Skin of body (tissue), 2 donors: ENCODE results near the gene KRT15. TPM values are rescaled to one million over a fixed set of nuclear protein-coding genes. Genes with fewer than 3 reads are reported as not detected.
A peak's percentile ranks its signal among the peaks of the same experiment; 100 is the strongest.

Source experiments
- DNase-seq: peaks from one replicate; lab custom pipeline; 2025; lab: John Stamatoyannopoulos, UW
- total RNA-seq: library from RNA; depleted of rRNA; stranded (reverse); fragments of >200 nt; gene quantifications from one replicate; pipeline ENCODE4 v1.2.3, GENCODE V29; 2014

KRT15 gene
- 348 TPM for total RNA-seq

DNA sequence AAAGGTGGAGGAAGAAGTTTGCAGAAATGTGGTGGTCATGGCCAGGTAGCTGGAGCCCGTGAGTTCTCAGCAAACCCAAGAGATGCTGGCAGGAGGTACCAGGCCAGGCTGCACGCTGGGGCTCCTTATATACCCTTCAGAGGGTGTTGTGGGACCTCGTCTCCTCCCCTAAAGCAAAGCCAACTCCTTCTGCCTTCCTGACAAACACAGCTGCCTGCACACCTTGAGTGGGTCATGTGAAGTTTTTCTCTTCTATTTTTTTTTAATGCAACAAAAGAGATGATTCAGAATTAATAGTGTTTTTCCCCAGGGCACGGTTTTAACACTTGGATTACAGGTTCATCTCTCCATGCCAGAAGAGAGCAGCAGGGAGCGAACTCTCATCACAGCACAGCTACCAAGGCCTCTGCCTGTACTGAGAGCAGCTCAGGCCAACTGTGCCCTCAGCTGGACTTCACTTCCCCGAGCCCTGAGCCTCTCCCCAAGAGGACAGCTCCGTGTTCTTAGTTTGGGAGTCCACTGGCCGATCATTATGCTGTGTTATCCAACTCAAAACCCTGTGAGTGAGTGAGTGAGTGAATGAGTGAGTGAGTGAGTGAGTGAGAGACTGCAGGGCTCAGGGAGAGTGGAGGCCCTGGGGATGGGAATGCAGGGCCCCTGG, at the start of gene KRT15:
Gene KRT15 (minus strand): TSS at position 102 of the 661 bp plus-strand sequence. CDS start 63 bp downstream, at position 39.
- no peak for DNase-seq

DNA sequence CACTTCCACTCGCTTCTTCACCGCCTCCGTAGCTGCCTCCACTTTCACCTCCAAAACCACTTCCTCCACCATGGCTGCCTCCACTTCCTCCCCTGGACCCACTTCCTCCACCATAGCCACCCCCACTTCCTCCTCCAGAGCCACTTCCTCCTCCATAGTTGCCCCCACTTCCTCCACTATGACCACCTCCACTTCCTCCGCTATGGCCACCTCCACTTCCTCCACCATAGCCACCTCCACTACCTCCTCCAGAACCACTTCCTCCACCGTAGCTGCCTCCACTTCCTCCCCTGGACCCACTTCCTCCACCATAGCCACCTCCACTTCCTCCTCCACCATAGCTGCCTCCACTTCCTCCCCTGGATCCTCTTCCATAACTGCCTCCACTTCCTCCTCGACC, 48.6 kb upstream of the KRT15 start:
- DNase-seq = no peak

DNA sequence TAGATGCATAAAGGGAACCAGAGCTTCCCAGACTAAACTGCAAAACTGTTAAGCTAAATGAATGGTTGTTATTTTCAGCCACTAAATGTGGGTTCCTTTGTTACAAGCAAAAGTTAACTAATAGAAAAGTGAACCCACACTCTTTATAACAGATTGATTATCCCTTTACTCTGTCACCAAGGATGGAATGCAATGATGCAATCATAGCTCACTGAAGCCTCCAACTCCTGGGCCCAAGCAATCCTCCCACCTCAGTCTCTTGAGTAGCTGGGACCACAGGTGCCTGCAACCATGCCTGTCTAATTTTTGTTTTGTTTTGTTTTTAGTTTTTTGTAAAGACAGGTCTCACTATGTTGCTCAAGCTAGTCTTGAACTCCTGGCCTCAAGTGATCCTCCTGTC, 46.6 kb upstream of the KRT15 start:
- DNase-seq = no peak

DNA sequence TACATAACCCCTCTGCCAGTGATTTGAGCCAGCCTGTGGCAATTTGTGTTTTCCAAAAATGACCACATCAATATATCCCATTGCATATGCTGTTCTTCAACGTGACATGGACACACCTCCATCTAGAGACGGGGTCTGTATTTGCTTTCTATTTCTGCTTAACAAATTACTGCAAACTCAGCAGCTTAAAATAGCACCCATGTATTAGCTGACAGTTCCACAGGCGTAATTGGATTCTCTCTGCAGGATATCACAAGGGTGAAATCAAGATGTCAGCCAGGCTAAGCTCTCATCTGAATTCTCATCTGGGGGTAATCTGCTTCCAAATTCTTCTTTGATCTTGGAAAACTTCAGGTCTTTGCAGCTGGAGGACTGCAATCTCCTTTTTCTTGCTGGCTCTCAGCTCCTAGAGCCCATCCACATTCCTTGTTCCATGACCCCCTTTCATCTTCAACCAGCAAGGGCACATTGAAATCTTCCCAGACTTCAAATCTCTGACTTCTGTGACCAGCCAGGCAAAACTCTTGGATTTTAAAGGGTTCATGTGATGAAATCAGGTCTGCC, 45.0 kb upstream of the KRT15 start:
- DNase-seq = no peak

DNA sequence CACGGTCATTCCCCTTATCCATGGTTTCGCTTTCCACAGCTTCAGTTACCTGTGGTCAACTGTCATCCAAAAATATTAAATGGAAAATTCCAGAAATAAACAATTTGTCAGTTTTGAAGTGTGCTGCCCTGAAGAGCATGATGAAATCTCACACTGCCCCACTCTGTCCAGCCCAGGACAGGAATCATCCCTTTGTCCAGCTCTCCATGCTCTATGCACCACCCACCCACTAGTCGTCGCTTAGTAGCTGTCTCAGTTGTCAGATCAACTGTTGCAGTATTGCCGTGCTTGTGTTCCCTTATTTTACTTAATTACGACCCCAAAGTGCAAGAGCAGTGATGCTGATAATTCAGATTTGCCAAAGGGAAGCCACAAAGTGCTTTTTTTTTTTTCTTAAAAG, 42.9 kb upstream of the KRT15 start:
- no peak for DNase-seq

DNA sequence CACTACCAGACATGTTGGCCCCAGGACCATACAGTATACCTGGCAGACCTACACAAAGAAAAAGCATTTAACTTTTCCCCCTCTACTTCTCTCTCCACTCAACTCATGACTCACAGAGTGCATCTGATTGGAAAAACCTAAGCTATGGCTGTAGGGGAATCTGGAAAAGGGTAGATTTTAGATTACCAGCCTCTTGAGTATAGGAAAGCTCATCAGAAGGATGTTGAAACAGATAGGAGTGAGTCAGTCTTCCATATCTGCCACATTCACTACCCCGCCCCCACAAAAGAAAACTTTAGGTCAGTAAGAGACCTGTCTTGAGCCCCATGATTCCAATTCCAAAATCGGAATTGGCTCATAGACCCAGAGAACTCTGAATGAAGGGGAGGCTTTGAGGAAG, 40.9 kb upstream of the KRT15 start:
- DNase-seq = no peak

DNA sequence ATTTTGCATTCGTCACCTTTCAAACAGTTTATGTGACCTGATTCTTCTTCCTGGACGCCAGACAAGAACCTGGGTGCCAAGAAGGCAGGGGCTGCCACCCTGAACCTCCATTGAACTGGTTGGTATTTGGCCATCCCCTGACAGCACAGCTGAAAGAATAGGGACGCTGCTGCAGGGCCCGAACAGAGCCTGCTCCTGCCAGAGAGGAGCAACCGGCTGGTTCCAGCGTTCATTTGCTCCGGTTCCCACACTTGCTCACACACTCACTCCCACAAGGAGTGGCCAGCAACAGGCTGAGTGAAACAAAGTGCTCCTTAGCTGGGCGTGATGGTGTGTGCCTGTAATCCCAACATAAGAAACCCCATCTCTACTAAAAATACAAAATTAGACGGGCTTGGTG, 38.2 kb upstream of the KRT15 start:
- no peak for DNase-seq

DNA sequence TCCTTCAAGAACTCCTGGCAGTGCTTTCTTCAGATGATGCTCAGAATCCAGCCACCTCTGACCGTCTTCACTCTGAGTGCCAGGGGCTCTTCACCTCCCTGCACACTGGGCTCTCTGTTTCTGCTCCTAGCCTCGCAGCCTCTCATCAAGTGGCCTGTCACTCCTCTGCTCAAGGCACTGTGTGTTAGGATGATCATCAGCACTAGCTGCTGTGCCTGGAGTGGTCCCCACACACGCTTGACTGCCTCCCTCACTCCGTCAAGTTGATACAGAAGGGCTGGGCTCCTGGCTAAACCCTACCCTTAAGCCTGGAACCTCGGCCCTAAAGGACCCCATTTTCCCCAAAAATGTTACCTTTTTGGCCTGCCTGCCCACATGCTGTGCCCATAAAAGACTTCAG, 37.6 kb upstream of the KRT15 start:
- no peak for DNase-seq

DNA sequence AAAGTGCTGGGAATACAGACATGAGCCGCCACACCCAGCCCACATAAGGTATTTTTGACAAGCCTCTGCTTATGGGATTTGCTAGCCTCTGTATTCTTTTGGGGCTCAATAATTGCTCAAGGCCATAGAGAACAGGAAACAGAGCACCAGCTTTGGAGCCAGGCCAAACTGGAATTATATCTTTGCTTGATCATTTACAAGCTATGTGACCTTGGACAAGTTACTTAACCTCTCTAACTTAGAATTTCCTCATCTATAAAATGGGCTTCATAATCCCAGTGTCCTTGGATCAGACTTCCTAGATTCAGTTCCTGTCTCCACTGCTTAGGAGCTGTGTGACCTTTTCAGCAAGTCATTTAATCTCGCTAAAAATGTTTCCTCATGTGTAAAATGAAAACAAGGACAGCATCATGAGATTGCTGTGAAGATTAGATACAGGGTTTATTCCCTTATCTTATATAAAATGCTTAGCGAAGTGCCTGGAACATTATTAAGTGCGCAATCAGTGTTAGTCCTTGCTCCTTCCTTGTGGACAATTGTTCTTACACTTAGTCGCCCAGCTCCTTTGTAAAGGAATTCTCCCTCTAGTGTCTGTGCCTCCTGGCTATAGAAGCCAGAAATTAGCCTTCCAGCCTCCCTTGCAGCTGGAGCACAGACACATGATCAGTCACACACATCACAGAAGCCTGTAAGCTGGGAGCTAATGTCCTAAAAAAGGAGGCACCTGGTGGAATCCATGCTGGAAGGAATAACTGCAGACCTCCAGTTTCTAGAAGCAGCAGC, 36.6 kb upstream of the KRT15 start:
- no peak for DNase-seq

DNA sequence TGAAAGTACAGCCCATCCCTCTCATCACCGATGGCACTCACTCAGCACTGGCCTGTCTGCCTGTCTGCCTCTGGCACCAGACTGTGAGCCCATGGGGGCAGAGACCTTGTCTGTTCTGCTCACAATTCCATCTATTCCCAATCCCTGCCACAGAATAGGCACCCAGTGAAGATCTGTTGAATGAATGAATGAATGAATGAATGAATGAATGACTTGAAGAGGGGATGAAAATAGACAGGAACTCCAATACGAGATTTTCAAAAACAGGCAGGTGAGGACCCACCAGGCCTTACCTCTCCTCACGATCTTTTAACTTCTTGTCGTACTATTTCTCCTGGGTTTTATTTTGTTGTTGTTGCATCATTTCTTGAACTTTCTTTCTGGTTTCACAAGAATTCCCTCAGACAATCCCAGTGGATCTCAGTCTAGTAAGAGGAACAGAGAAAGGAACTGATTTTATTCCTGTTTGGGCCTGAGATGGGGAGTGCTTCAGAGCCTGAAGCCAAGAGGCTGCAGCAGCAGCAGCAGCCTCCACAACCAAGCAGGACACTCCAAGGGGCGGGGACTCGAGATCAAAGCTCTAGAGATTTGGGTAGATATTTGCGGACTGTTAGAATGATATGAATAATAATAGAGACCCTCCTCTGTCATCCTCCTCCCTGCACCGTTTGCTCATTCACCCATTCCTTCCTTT, 35.4 kb upstream of the KRT15 start:
- DNase-seq = no peak

DNA sequence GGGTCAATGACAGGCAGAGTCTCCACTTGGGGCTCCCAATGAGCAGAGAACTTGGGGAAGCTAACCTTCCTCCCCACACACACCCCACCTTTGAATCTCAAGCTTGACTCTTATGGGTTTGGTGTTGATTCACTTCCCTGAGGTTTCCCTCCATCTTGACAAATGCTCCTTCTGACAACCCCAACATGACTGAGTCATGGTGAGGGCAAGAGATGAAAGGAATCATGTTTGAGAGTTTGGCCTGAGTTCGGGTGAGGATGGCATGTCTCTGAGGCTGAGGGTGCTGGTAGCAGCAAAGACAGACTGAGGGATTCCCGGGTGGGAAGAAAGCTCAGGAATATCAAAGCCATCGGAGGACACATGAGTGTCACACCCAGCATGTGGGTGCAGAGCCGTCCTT, 34.5 kb upstream of the KRT15 start:
- no peak for DNase-seq

DNA sequence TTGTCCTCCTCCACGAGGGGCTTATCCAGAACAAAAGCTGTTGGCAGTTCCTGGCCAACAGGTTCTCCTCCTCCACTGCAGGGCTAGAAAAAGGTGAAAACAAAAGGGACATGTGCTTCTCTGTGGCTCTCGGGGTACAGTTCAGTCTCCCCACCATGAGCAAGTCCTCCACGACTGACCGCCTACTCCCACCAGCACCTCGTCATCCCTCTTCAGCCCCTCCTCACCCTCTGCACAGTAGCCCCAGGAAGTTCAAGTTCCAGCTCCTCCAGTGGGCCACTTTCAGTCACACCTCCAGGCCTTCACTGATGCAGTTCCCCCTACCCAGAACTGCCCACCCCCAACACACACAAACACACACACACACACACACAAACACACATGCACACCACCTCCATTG, 33.8 kb upstream of the KRT15 start:
- DNase-seq = no peak

DNA sequence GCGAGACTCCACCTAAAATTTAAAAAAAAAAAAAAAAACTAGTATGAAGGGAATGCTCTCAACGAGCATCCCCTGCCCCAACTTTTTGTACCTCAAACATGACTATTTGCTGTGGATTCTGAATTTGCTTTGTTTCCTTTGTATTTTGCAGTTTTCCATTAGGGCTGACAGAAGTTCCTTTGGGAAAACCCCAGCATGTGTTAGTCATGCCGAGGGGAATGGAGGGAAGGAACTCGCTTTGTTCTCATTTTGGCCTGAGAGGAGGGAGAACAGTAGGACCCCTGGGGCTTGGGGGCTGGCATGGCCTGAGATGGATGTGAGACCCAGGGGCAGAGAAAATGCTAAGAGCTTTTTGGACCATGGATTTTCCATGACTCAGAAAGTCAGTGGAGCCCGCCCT, 32.7 kb upstream of the KRT15 start:
- no peak for DNase-seq

DNA sequence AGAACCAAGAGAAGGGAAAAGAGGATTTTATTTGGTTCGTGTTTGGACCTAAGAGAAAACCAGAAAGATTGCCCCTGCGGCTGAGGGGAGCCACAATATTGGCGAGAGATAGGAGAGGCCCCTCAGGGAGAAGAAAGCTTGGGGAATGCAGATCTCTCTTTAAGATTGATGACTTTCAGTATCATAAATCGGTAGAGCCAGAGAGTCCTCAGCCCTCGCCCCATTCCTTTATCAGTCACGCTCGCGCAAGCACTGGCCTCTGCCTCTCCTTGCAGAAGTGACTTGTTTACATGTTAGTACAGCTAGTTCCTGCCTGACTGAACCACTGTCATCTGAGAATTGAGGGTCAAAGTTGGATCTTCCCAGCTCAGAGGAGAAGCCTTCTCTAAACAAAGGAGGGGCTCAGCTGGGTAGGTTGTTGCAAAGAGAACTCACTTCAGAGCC, 30.9 kb upstream of the KRT15 start:
- no peak for DNase-seq

DNA sequence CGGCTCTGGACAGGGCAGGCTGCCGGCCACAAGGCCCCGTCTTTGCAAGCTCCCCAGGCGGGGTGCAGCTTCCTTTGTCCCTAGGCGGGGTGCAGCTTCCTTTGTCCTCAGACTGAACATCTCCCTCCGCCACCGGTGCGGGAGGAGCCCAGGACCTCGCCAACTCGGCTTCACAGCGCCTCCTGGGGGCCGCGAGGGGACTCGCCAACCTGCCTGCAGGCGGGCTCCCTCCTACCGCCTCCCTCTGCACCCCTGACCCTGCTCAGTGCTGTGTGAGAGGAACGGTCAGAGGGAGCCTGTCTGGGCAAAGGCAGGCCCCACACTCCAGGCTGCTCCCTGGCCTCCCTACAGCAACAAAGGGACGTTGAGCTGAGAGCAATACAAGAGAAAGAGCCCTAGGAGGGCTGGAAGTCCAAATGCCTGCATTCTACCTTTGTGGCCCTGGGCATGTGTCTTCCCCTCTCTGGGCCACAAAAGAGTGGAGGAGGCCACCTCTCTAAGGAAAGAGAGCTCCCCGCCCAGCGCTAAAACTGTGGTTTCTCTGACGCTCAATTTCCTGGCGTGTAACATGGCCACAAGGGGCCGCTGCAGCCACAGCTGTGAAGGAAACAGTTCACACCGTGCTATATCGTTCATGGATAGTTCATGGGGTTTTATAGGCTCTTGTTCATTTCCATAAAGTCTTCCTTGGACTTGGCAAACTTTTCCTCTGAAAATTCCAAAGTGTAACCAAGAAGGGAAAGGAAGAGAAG, 30.3 kb upstream of the KRT15 start:
- DNase-seq = peak; percentile 78

DNA sequence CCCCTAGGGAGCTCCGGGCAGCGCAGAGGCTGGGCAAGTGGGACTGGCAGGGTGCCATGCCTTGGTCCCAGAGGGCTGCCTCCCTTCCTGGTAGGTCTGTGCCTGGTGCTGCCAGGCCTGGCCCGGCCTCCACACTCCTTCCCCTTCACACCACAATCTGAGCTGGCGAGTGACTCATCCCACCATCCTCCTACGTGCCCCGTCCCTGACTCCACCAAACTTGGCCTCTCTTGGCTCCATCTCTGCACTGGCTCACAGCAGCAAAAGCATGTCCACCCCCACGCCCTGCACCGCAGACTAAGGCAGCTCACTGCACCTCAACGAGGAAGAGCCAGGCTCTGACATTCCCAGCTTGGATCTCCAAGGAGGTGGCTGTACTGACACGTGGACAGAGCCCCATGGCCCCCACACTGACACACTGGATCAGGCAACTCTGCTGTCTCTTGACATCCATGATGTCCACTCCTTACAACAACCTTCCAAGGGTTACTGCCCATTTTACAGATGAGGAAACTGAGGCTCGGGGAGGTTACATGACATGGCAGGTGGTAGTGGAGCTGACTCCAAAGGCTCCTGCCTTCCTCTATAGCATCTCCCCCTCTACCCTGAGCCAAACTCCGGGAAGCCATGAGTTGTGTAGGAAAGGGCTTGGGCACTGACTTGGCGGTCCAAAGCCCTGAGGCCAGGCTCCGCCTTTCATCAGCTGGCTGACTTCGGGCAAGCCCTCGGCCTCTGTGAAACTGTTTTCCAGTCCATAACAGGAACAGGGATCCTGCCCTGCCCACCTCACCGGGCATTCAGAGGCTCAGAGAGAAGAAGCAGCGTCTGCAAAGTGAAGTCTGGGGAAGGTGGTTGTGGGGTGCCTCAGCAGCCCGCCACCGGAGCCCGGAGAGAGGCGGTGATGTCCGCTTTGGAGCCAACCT, 29.5 kb upstream of the KRT15 start:
- no peak for DNase-seq

DNA sequence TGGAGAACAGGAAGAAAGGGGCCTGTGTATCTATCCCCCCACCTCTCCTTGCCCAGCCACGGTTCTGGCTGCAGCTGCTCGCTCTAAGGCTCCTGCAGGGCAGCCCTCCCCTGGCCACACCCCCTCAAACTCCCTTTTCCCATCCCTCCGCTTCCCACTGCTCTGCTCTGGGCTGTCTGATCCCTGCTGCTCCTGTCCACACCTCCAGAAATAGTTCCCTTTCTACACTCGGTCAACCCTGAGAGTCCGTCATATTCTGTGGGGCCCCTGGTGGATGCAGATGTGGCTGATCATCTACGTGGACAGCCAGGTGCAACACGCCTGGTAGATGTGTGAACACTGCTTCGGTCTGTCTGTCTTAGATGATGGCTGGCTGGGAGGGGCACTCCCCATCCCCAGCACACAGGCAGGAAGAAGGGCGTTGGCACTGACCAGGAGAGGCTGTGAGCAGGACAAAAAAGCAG, 28.7 kb upstream of the KRT15 start:
- no peak for DNase-seq

DNA sequence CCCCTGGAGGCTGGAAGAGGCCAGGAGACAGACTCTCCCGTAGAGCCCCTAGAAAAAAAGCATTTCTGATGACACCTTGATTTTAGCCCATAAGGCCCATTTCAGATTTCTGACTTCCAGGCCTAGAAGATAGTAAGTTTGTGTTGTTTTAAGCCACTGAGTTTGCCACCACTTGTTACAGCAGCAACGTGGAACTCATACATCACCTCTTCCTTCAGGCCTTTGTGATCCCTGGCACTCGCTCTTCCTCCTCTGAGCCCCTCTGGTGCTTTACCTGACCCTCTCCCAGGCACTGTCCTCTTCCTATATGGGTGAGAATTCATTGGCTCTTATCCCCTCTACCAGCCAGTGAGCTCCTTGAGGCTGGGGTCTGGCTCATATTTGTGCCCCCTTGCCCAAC, 28.1 kb upstream of the KRT15 start:
- DNase-seq = no peak

DNA sequence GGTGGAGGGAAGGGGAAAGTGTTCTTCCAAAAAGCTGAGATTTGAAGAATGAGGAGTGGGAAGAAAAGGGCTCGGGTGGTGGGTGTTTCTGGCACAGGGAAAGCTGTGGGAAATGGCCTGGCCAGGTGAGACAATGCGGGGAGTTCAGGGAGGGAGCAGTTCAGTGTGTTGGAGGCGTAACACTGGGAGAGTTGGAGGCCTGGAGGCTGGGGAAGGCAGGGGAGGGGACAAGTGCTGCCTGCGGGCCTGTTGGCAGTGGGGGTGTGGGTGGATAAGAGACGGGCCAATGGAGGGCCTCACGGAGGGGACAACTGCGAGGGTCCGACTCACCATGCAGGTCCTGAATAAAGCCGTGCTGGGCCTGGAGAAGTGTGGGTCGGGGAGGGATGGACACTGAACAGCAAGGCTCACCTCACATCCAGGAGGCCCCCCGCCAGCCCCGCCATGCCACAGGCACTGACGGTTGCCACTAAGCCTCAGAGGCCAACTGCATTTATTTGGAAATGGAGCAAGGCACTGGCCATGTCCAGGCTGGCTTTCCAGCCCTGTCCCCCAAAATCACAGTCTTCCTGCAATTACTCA, 27.2 kb upstream of the KRT15 start:
- no peak for DNase-seq

DNA sequence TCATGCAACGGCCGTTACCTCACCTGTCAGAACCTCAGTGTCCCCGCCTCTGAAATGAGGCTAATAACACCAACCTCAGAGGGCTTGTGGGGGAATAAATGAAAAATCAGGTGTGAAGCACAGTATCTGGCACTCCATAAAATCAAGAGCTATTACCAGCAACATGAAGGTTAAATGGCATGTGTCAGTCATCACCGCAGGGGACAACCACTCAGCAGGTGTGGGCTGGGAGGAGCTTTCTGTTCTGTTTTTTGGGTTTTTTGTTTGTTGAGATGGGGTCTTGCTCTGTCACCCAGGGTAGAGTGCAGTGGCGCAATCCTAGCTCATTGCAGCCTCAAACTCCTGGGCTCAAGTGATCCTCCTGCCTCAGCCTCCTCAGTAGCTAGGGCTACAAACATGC, 26.2 kb upstream of the KRT15 start:
- DNase-seq = no peak
